C4-2B (cell line): ENCODE results near the gene CHD9NB.

Source experiments
- ZFX ChIP-seq: fragments of 450-650 bp; IDR thresholded peaks from 2 replicates; pipeline ENCODE4 v1.6.1; 2017
- TF ChIP-seq, protein P1 (sequence below): fragments of 450-650 bp; conservative IDR thresholded peaks from 2 replicates; pipeline ENCODE4 v1.5.1; 2017; ENCODE audit warnings: mild to moderate bottlenecking

DNA sequence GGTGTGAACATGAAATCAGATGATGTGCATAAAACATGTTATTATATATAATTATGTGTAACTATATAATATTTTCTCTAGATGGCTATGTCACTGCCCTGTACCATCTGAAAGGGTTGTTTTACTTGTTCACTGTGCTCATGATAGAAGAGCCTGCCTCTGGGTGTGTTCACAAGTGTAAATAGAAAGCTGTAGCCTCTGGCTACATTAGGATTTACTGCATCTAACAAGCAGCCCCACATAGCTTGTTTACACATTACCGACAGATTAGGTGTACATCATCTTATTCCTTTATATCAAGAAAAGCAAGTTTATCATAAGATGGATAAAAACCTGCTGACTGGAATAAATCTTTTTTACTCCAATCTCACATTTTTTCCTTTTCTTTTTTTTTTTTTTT lies 48.2 kb upstream of the CHD9NB start:
- TF ChIP-seq, protein P1, sequence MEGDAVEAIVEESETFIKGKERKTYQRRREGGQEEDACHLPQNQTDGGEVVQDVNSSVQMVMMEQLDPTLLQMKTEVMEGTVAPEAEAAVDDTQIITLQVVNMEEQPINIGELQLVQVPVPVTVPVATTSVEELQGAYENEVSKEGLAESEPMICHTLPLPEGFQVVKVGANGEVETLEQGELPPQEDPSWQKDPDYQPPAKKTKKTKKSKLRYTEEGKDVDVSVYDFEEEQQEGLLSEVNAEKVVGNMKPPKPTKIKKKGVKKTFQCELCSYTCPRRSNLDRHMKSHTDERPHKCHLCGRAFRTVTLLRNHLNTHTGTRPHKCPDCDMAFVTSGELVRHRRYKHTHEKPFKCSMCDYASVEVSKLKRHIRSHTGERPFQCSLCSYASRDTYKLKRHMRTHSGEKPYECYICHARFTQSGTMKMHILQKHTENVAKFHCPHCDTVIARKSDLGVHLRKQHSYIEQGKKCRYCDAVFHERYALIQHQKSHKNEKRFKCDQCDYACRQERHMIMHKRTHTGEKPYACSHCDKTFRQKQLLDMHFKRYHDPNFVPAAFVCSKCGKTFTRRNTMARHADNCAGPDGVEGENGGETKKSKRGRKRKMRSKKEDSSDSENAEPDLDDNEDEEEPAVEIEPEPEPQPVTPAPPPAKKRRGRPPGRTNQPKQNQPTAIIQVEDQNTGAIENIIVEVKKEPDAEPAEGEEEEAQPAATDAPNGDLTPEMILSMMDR: no peak
- TF ChIP-seq ZFX: no peak
